Astrocyte (in vitro differentiated cells and primary cell): Measurements from ENCODE around the gene DCHS2.

Experiments
- CTCF ChIP-seq: IDR thresholded peaks from 2 replicates; pipeline ENCODE4 v1.5.1; 2011; ENCODE audit warnings: low read depth, mild to moderate bottlenecking, inconsistent platforms, low read length, moderate library complexity; ENCODE audit not compliant: insufficient read depth
- EZH2 ChIP-seq: IDR thresholded peaks from 2 replicates; pipeline ENCODE4 v1.6.1; 2012; ENCODE audit warnings: mild to moderate bottlenecking, low read length, inconsistent platforms; ENCODE audit not compliant: insufficient read depth

GRCh38 chr4:154506253-154506652, 14.7 kb upstream of the DCHS2 start:
- TF ChIP-seq CTCF (peak; percentile 45), EZH2 (no peak)
